ENCODE measurements around the gene DIAPH1. TPM values are rescaled to one million over a fixed set of nuclear protein-coding genes. Genes with fewer than 3 reads are reported as not detected.

Gene DIAPH1
- total RNA-seq, 2 donors from 2014 or later = 34.8 to 57.7 TPM

GRCh38 chr5:141637123-141637766 is 18.4 kb upstream of the DIAPH1 start:
- peak overlapping the region; percentile 80 to 81 for H3K27ac ChIP-seq
- no peaks in the 10 kb centered on the region for H3K36me3 ChIP-seq
- intact Hi-C loops (cut with DNase I) = no loop called here
- peaks cover 13% of the 10 kb centered on the region for H3K4me1 ChIP-seq (replicated peaks)
- WGBS = under 1% methylated on average over 46 of the region's 63 CpGs
- TF ChIP-seq, protein P1, sequence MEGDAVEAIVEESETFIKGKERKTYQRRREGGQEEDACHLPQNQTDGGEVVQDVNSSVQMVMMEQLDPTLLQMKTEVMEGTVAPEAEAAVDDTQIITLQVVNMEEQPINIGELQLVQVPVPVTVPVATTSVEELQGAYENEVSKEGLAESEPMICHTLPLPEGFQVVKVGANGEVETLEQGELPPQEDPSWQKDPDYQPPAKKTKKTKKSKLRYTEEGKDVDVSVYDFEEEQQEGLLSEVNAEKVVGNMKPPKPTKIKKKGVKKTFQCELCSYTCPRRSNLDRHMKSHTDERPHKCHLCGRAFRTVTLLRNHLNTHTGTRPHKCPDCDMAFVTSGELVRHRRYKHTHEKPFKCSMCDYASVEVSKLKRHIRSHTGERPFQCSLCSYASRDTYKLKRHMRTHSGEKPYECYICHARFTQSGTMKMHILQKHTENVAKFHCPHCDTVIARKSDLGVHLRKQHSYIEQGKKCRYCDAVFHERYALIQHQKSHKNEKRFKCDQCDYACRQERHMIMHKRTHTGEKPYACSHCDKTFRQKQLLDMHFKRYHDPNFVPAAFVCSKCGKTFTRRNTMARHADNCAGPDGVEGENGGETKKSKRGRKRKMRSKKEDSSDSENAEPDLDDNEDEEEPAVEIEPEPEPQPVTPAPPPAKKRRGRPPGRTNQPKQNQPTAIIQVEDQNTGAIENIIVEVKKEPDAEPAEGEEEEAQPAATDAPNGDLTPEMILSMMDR (IDR thresholded peaks at IDR 0.05) = no peak
- no peak for TF ChIP-seq POLR2A (IDR thresholded peaks at IDR 0.05)
- no peaks in the 10 kb centered on the region for H3K27me3 ChIP-seq (replicated peaks; ENCODE audit: insufficient read depth)
- H3K4me3 ChIP-seq = peak overlapping the region; percentile 56 to 87
- H3K9me3 ChIP-seq = no peaks in the 10 kb centered on the region
- DNase-seq (ENCODE audit: low spot score) = peak; percentile 10

DNA sequence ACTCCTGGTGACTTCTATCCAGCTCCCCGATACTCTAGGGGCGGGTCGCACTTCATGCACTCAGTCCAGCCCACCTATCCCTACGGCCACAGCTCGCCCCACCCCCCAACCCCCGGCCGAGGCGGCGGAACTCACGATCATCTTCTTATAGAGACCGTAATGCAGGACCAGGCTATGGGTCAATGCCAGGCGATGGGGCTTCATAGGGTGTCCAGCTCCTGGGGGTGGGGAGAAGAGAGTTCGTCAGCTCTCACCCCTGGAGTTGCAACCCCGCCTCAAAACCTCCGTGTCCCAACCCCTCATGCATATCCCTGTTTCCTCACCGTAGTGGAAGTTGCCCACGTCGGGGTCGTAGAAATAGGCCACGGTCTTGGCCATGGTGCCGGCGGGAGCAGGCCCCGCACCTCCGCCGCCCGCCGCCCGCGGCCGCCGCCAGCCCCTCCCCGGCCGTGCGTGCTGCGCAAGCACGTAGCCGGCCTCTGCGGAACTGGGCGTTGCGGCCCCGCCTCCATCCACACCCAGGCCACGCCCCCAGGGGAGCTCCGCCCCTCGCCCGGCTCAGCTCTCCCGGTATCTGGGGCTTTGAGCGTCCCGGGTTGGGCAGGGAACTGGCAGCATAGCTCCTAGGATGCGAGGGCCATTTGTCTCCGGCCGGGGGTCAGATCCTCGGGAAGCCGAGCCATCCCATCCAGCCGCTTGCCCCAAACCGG is 17.8 kb upstream of the DIAPH1 start, which contains the start of the genes HDAC3 and RELL2:
Gene HDAC3, minus strand, starts transcription at position 437 of the 710 bp plus-strand sequence. Its CDS starts 59 bp downstream, at position 378.
Gene RELL2, plus strand, starts transcription at position 585 of the 710 bp plus-strand sequence. CDS start 1,229 bp downstream, outside the sequence.
- TF ChIP-seq, protein P1 (IDR thresholded peaks at IDR 0.05) = peak in 2 of 4 experiments; percentile 2 to 24
- TF ChIP-seq POLR2AphosphoS5 (IDR thresholded peaks at IDR 0.05) = peak; percentile 69
- peak; percentile 92 for TF ChIP-seq POLR2A (IDR thresholded peaks at IDR 0.05)
- H3K36me3 ChIP-seq = no peaks in the 10 kb centered on the region
- peak within 1 kb of the TSS; percentile 80 to 81 for H3K27ac ChIP-seq
- WGBS = under 1% methylated on average over 19 of the region's 55 CpGs
- H3K4me1 ChIP-seq (replicated peaks) = peaks cover 13% of the 10 kb centered on the region
- no peaks in the 10 kb centered on the region for H3K9me3 ChIP-seq
- peak; percentile 93 for DNase-seq (ENCODE audit: low spot score)
- no peaks in the 10 kb centered on the region for H3K27me3 ChIP-seq (replicated peaks; ENCODE audit: insufficient read depth)
- intact Hi-C loops (cut with DNase I) = no loop called here
- H3K4me3 ChIP-seq = peak within 1 kb of the TSS; percentile 56 to 87

GRCh38 chr5:141636106-141636412 is 17.3 kb upstream of the DIAPH1 start:
- 4% methylated on average over 4 of the region's 4 CpGs for WGBS
- peaks cover 13% of the 10 kb centered on the region for H3K4me1 ChIP-seq (replicated peaks)

GRCh38 chr5:141635646-141636045 is 16.8 kb upstream of the DIAPH1 start:
- no peaks in the 10 kb centered on the region for H3K27me3 ChIP-seq (replicated peaks; ENCODE audit: insufficient read depth)
- no peaks in the 10 kb centered on the region for H3K36me3 ChIP-seq
- peak overlapping the region; percentile 56 to 87 for H3K4me3 ChIP-seq
- no peaks in the 10 kb centered on the region for H3K9me3 ChIP-seq
- no peak for DNase-seq (ENCODE audit: low spot score)
- peaks cover 13% of the 10 kb centered on the region for H3K4me1 ChIP-seq (replicated peaks)
- no peak overlapping the region for H3K27ac ChIP-seq
- WGBS = 43% methylated on average over 7 of the region's 7 CpGs
- intact Hi-C loops (cut with DNase I) = no loop called here
- TF ChIP-seq, protein P1 (IDR thresholded peaks at IDR 0.05) = no peak
- TF ChIP-seq POLR2A (IDR thresholded peaks at IDR 0.05) (no peak), POLR2AphosphoS5 (IDR thresholded peaks at IDR 0.05) (no peak)

More at GRCh38 chr5:141636106-141636412, 17.3 kb upstream of the DIAPH1 start:
- Histone ChIP-seq H3K9me3 (no peaks in the 10 kb centered on the region), H3K27ac (peak overlapping the region; percentile 80 to 81), H3K36me3 (no peaks in the 10 kb centered on the region), H3K4me3 (peak overlapping the region; percentile 56 to 87), H3K27me3 (replicated peaks; ENCODE audit: insufficient read depth) (no peaks in the 10 kb centered on the region)
- TF ChIP-seq POLR2AphosphoS5 (IDR thresholded peaks at IDR 0.05) (no peak), POLR2A (IDR thresholded peaks at IDR 0.05) (no peak)
- TF ChIP-seq, protein P1 (IDR thresholded peaks at IDR 0.05) = no peak
- no peak for DNase-seq (ENCODE audit: low spot score)
- intact Hi-C loops (cut with DNase I) = no loop called here

Measured in prostate gland (tissue), 2 donors.